ENCODE measurements around the gene CCSER1. TPM values are rescaled to one million over a fixed set of nuclear protein-coding genes. Genes with fewer than 3 reads are reported as not detected.

CCSER1 gene
- total and polyA plus RNA-seq, 4 donors, result 0.61 to 23.0 (median 3.8) TPM

GRCh38 chr4:91288702-91289311 lies 1161.6 kb downstream of the CCSER1 start:
- TF ChIP-seq CTCF (IDR thresholded peaks at IDR 0.05; ENCODE audit: control extremely low read depth, extremely low read depth), result no peak
- H3K27ac ChIP-seq (ENCODE audit: low read depth in 1 of 2, low read length in 1 of 2), result no peak overlapping the region
- WGBS, 2 donors, result 71 to 89% methylated on average over 2 of the region's 2 CpGs
- ATAC-seq (ENCODE audit: insufficient read depth, low FRiP score) (no peak), DNase-seq (peak in 1 of 3 donors; percentile 4)
- no peaks in the 10 kb centered on the region for H3K9me3 ChIP-seq (ENCODE audit: control insufficient read depth in 4 of 4, insufficient read depth in 3 of 4, low read length in 3 of 4)
- H3K4me3 ChIP-seq, result no peak overlapping the region
- H3K9ac ChIP-seq (ENCODE audit: insufficient read depth in 1 of 2, low read length in 2 of 2), result no peak overlapping the region
- no peaks in the 10 kb centered on the region for H3K27me3 ChIP-seq (ENCODE audit: control insufficient read depth in 3 of 3, insufficient read depth in 3 of 3, low read length in 2 of 3)
- no peaks in the 10 kb centered on the region for H3K36me3 ChIP-seq (ENCODE audit: control insufficient read depth in 4 of 4, insufficient read depth in 4 of 4, low read length in 4 of 4)
- no peaks in the 10 kb centered on the region for H3K4me1 ChIP-seq (ENCODE audit: control insufficient read depth in 5 of 5, insufficient read depth in 5 of 5, low read length in 5 of 5)

GRCh38 chr4:91298156-91298700 lies 1171.0 kb downstream of the CCSER1 start:
- no peak for TF ChIP-seq CTCF (IDR thresholded peaks at IDR 0.05; ENCODE audit: control extremely low read depth, extremely low read depth)
- H3K9me3 ChIP-seq (ENCODE audit: control insufficient read depth in 4 of 4, insufficient read depth in 3 of 4, low read length in 3 of 4), result no peaks in the 10 kb centered on the region
- DNase-seq (no peak), ATAC-seq (ENCODE audit: insufficient read depth, low FRiP score) (no peak)
- no peak overlapping the region for H3K4me3 ChIP-seq
- H3K9ac ChIP-seq (ENCODE audit: insufficient read depth in 1 of 2, low read length in 2 of 2), result no peak overlapping the region
- H3K27ac ChIP-seq (ENCODE audit: low read depth in 1 of 2, low read length in 1 of 2), result no peak overlapping the region
- H3K4me1 ChIP-seq (ENCODE audit: control insufficient read depth in 5 of 5, insufficient read depth in 5 of 5, low read length in 5 of 5), result no peaks in the 10 kb centered on the region
- H3K36me3 ChIP-seq (ENCODE audit: control insufficient read depth in 4 of 4, insufficient read depth in 4 of 4, low read length in 4 of 4), result no peaks in the 10 kb centered on the region
- no peaks in the 10 kb centered on the region for H3K27me3 ChIP-seq (ENCODE audit: control insufficient read depth in 3 of 3, insufficient read depth in 3 of 3, low read length in 2 of 3)
- WGBS, 2 donors, result 88 to 90% methylated on average over 3 of the region's 3 CpGs

GRCh38 chr4:91298824-91299223 lies 1171.6 kb downstream of the CCSER1 start:
- no peak overlapping the region for H3K27ac ChIP-seq (ENCODE audit: low read depth in 1 of 2, low read length in 1 of 2)
- ATAC-seq (ENCODE audit: insufficient read depth, low FRiP score) (no peak), DNase-seq (no peak)
- H3K4me1 ChIP-seq (ENCODE audit: control insufficient read depth in 5 of 5, insufficient read depth in 5 of 5, low read length in 5 of 5), result no peaks in the 10 kb centered on the region
- no peaks in the 10 kb centered on the region for H3K36me3 ChIP-seq (ENCODE audit: control insufficient read depth in 4 of 4, insufficient read depth in 4 of 4, low read length in 4 of 4)
- no peaks in the 10 kb centered on the region for H3K27me3 ChIP-seq (ENCODE audit: control insufficient read depth in 3 of 3, insufficient read depth in 3 of 3, low read length in 2 of 3)
- no peak overlapping the region for H3K4me3 ChIP-seq
- no peak for TF ChIP-seq CTCF (IDR thresholded peaks at IDR 0.05; ENCODE audit: control extremely low read depth, extremely low read depth)
- WGBS, 2 donors, result 70 to 81% methylated on average over 1 of the region's 1 CpG
- H3K9ac ChIP-seq (ENCODE audit: insufficient read depth in 1 of 2, low read length in 2 of 2), result no peak overlapping the region
- no peaks in the 10 kb centered on the region for H3K9me3 ChIP-seq (ENCODE audit: control insufficient read depth in 4 of 4, insufficient read depth in 3 of 4, low read length in 3 of 4)

- Histone ChIP-seq H3K4me1 (ENCODE audit: control insufficient read depth in 5 of 5, insufficient read depth in 5 of 5, low read length in 5 of 5) (no peaks in the 10 kb centered on the region), H3K9ac (ENCODE audit: insufficient read depth in 1 of 2, low read length in 2 of 2) (no peak overlapping the region), H3K27ac (ENCODE audit: low read depth in 1 of 2, low read length in 1 of 2) (no peak overlapping the region), H3K4me3 (no peak overlapping the region), H3K9me3 (ENCODE audit: control insufficient read depth in 4 of 4, insufficient read depth in 3 of 4, low read length in 3 of 4) (no peaks in the 10 kb centered on the region), H3K27me3 (ENCODE audit: control insufficient read depth in 3 of 3, insufficient read depth in 3 of 3, low read length in 2 of 3) (no peaks in the 10 kb centered on the region), H3K36me3 (ENCODE audit: control insufficient read depth in 4 of 4, insufficient read depth in 4 of 4, low read length in 4 of 4) (no peaks in the 10 kb centered on the region)
- WGBS, 2 donors, result 46 to 59% methylated on average over 2 of the region's 2 CpGs
- ATAC-seq (ENCODE audit: insufficient read depth, low FRiP score), result no peak
- no peak for DNase-seq
- TF ChIP-seq CTCF (IDR thresholded peaks at IDR 0.05; ENCODE audit: control extremely low read depth, extremely low read depth), result no peak
Measured at GRCh38 chr4:91302120-91302519, 1174.9 kb downstream of the CCSER1 start.
